ENCODE data around the gene MUSTN1. TPM values are rescaled to one million over a fixed set of nuclear protein-coding genes. Genes with fewer than 3 reads are reported as not detected.

Gene MUSTN1
- polyA plus RNA-seq, 1 donor from 2014 or later, result not detected

DNA sequence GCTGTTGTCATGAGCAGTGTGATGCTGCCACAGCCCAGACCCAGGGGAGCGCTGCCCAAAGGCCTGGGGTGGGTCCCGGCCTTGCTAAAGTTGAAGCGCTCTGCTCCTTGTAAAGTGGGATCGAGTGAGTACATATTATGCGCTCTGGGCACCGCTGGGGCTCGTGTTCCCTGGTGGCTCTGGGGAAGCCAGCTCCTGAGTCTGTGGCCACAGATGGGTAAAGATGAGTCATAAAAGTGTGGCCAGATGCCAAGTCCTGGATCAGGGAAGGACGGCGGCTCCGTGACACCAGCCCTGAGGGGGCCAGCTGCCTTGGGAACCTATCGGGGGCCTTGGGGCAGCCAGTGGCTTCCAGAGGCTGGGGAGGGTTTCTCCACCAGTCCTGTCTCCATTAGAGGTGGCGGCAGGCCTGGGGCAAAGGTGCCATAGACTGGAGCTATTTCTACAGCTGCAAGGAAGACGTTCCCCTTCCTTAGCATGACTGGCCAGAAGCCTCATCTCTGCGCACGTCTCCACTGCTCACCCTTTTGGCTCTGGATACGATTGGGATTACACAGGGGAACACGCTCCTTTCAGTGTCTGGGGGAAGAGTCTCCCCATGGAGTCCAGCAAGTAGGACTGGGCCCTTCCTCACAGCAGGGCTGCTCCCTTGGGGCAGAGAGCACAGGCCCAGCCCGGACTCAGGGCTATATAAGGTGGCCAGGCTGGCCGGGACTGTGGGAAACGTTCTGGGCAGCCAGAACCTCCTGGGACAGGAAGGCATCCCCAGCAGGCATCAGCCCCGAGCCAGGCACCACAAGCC, 3.1 kb downstream of the MUSTN1 start:
- Mint-ChIP-seq H3K9me3 (no peaks in the 10 kb centered on the region), H3K36me3 (peaks cover 2% of the 10 kb centered on the region), H3K4me3 (no peak overlapping the region), H3K27me3 (no peaks in the 10 kb centered on the region), H3K27ac (peak overlapping the region in 1 of 3 donors; percentile 76), H3K4me1 (peaks cover 0 to under 1% (median 0%) of the 10 kb centered on the region in 3 donors)

DNA sequence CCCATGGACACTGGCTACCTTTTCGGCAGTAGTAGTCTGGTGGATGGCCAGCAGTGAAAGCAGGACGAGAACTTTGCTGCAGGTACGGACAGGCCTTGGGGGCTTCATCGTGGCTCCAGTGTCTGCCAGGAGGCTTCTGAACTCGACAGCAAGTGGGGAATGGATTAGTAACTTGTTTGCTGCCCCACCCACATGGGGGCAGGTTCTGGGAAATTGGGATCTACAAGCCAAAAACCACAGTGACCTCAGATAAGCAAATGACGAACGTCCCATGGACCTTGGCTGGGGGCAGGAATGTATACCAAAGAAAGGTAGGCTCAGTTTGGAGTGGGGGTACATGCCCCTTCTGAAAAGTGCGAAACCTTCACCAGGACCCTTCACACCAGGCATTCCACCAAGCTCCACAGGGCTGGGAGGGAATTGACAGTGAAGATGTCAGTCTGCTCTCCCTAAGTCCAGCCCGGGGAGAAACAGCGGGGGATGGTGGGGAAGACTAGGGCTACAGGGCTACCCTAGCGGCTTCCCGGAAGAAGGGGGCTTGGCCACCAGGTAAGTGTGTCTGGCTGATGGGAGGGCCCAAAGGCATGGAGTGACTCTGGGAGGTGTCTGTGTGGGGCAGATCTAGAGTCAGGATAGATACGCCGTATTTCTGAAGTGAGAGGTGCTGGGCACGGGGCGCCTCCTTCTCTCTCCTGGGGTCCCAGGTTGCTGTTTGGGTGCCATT, 4.1 kb downstream of the MUSTN1 start, which contains the start of gene ITIH4:
Gene ITIH4, minus strand, starts transcription at position 138 of the 724 bp plus-strand sequence. Its CDS starts 30 bp downstream, at position 108.
- Mint-ChIP-seq H3K36me3 (peaks cover 4% of the 10 kb centered on the region), H3K4me1 (no peaks in the 10 kb centered on the region), H3K27ac (no peak within 1 kb of the TSS), H3K27me3 (no peaks in the 10 kb centered on the region), H3K4me3 (no peak within 1 kb of the TSS), H3K9me3 (no peaks in the 10 kb centered on the region)

DNA sequence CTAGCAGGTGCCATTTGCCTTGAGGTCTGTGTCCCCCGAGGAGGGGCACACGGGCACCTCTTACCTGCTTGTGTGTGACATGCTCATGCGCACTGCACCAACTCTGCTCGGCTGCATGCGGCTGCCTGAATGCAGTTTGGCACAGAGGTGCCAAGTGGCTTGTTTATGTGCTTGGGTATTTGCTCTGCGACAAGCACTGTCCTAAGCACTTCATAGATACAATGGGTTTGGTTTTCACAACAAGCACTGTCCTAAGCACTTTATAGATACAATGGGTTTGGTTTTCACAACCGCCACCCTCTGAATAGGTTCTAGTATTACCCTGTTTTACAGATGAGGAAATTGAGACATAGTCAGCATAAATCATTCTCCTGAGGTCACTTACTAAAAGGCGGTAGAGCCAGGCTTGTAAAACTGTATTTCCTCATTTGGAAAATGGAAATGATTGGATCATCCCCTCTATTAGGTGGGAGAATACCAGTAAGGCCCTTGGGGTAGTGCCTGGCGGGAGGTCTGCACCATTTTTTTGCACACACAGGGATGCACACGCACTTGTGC, 4.8 kb downstream of the MUSTN1 start:
- H3K27ac Mint-ChIP-seq, result no peak overlapping the region

DNA sequence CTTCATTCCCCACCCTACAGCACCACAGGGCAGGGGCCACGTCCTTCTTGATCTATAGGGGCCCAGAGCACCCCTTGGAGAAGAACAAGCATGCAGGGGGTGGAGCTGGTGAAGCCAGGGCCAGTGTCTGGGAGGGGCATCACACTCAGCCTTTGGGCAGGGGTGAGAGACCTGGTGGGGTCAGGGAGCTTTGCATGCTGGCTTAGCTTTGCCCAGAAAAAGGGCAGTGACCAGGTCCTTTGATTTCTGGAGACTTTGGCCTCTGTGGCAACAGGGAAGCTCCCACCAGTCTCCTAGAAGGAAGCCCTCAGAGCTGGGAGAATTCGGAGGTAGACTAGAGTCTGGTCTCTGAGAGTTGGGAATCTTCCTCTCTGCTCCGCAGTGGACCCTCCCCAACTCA, 5.3 kb downstream of the MUSTN1 start:
- H3K36me3 Mint-ChIP-seq, result peaks cover 4% of the 10 kb centered on the region

More for the DNA sequence above, 4.8 kb downstream of the MUSTN1 start:
- Mint-ChIP-seq H3K4me1 (no peaks in the 10 kb centered on the region), H3K4me3 (no peak overlapping the region), H3K9me3 (no peaks in the 10 kb centered on the region), H3K27me3 (no peaks in the 10 kb centered on the region), H3K36me3 (peaks cover 2% of the 10 kb centered on the region)

DNA sequence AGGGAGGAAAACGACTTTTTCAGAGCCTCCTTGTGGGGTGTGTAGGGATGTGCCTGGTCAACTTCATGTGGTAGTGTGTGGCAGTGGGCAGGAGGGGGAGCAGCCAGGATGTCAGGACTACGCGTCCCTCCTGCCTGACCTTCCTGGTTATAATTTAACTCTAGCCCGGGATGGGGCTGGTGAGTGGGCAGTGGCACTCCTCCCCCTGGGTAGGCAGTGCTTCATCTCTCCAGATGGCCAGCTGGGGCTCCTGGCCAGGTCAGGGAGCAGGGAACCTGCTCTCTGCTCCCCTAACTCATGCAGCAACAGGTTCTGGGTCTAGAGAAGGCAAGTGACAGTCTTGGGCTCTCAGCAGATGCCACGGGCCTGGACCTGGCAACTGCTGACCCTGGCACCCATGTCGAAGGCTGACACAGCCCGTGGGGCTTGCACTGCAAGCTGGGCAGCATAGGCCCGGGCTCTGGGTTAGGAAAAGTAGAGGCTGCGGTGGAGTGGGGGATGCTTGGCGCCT, 6.9 kb downstream of the MUSTN1 start:
- no peaks in the 10 kb centered on the region for H3K9me3 Mint-ChIP-seq
- peaks cover 4% of the 10 kb centered on the region for H3K36me3 Mint-ChIP-seq
- no peaks in the 10 kb centered on the region for H3K4me1 Mint-ChIP-seq
- no peak overlapping the region for H3K4me3 Mint-ChIP-seq
- no peak overlapping the region for H3K27ac Mint-ChIP-seq
- H3K27me3 Mint-ChIP-seq, result no peaks in the 10 kb centered on the region

More for the DNA sequence above, 5.3 kb downstream of the MUSTN1 start:
- no peak overlapping the region for H3K4me3 Mint-ChIP-seq
- H3K27me3 Mint-ChIP-seq, result no peaks in the 10 kb centered on the region
- H3K4me1 Mint-ChIP-seq, result no peaks in the 10 kb centered on the region
- no peaks in the 10 kb centered on the region for H3K9me3 Mint-ChIP-seq
- H3K27ac Mint-ChIP-seq, result no peak overlapping the region

DNA sequence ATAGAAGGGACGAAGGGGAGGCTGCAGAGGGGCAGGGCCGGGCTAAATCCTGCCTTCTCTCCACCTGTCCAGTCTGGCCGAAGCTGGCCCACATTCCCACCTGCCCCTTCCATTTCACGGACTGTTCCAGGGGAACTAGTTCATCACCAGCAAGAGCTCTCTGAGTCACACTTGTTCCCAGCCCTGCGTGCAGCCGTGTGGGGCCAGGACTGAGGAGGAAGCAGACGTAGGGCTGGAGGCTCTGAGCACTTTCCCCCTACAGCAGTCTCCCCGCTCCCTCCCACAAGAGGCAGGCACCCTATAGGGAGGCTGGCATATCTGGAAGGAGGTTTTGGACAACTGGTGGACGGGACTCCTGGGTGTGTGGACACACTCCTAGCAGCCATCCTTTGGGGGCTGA, 7.4 kb downstream of the MUSTN1 start:
- Mint-ChIP-seq H3K27ac (no peak overlapping the region), H3K4me1 (no peaks in the 10 kb centered on the region), H3K27me3 (no peaks in the 10 kb centered on the region), H3K4me3 (no peak overlapping the region), H3K36me3 (peaks cover 4% of the 10 kb centered on the region), H3K9me3 (no peaks in the 10 kb centered on the region)

DNA sequence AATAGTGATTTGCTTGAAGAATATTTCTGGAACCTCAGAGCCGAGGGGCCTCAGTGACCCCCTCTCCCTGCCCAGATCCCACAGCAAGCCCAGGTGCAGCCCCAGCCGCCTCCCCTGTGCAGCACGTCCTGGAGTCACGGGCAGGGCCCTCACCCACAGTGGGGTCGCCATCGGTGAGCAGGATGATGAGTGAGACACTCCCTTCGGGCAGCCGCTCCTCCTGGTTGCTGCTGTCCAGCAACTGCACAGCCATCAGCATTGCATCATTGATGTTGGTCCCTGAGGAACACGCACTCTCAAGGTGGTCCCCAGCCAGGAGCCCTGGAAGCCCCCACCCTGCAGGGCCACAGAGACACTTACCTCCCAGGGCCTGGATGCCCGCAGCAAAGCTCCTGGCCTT, 10.8 kb downstream of the MUSTN1 start:
- H3K9me3 Mint-ChIP-seq, result no peaks in the 10 kb centered on the region
- peaks cover 6% of the 10 kb centered on the region for H3K36me3 Mint-ChIP-seq
- no peak overlapping the region for H3K27ac Mint-ChIP-seq
- H3K4me1 Mint-ChIP-seq, result no peaks in the 10 kb centered on the region
- H3K4me3 Mint-ChIP-seq, result no peak overlapping the region
- H3K27me3 Mint-ChIP-seq, result no peaks in the 10 kb centered on the region

DNA sequence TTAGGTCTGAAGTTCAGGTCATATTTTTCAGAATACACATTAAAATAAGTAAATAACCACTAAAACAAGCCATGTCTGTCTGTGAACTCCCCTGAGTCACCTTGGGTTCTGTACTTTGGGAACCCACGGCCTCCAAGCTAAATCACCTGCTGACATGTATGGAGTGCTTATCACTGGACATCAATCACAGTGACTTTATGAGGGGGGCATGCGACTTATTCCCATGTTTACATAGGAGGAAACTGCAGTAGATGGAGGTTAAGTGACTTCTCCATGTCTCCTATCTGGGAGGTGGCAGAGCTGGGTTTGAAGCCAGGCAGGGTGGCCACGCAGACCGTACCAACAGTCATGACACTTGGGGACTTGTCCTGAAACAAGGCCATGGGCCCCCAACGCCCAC, 12.5 kb downstream of the MUSTN1 start:
- Mint-ChIP-seq H3K9me3 (no peaks in the 10 kb centered on the region), H3K27ac (no peak overlapping the region), H3K36me3 (peaks cover 6% of the 10 kb centered on the region), H3K27me3 (no peaks in the 10 kb centered on the region), H3K4me1 (no peaks in the 10 kb centered on the region), H3K4me3 (no peak overlapping the region)

DNA sequence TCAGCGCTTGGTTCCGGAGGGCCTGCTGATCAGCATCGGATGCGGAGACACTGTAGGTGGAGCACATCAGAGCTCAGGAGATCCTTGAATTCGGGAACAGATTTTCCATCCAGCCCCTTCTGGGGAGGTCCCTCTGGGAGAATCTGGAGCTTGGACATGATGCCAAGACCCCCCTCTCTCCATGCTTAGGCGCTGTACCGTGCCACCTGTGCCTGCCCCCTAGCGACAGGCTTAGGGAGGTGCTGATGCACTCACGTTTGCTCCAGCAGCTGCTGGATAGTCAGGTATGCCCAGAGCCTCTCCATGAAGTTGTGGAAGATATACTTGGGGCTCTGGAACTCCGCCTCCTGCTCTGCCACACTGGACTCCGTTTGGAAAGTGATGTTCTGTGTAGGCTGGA, 14.1 kb downstream of the MUSTN1 start:
- Mint-ChIP-seq H3K27me3 (no peaks in the 10 kb centered on the region), H3K36me3 (peaks cover 4% of the 10 kb centered on the region), H3K27ac (no peak overlapping the region), H3K4me3 (no peak overlapping the region), H3K4me1 (no peaks in the 10 kb centered on the region), H3K9me3 (no peaks in the 10 kb centered on the region)

DNA sequence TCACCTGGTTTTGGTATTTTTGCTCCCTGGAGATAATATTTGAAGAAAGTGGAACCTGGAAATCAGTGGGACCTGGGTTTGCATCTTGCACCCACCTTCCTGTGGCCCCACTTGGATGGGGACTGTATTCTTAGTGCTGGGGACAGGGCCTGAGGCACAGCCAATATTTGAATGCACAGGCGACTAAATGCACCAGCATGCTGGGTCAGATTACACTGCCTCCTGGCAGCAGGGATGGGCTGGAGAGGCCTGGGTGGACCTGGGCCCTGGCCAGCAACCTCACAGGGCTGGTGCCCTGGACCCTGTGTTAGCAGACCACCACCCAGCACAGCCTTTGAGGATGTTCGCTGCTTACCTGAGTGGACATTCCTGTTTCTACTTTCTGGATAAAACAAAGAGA, 14.9 kb downstream of the MUSTN1 start:
- no peaks in the 10 kb centered on the region for H3K9me3 Mint-ChIP-seq
- H3K27ac Mint-ChIP-seq, result no peak overlapping the region
- H3K4me1 Mint-ChIP-seq, result no peaks in the 10 kb centered on the region

DNA sequence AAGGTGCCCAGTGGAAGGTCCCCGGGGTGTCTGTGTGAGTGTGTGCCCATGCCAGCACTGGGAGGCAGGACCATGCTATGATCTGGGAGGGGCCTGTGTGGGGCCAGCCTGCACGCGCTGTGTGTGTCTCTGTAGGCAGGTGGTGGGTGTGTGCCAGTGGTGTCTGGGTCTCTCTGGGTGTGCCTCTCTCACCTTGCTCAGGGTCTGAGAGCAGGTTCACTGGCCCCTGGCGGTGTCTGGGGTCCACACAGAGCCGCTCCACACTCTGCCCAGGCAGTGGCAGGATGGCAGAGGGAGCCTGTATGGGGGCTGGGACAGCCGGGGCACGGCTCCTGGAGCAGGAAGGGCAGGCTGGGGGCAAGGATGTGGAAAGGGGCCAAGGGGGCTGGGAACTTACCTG, 17.0 kb downstream of the MUSTN1 start:
- Mint-ChIP-seq H3K27ac (peak overlapping the region in 1 of 3 donors; percentile 27), H3K27me3 (no peaks in the 10 kb centered on the region), H3K4me1 (no peaks in the 10 kb centered on the region), H3K9me3 (no peaks in the 10 kb centered on the region), H3K36me3 (peaks cover 1% of the 10 kb centered on the region), H3K4me3 (no peak overlapping the region)

More for the DNA sequence above, 14.9 kb downstream of the MUSTN1 start:
- Mint-ChIP-seq H3K4me3 (no peak overlapping the region), H3K36me3 (peaks cover 3% of the 10 kb centered on the region), H3K27me3 (no peaks in the 10 kb centered on the region)

DNA sequence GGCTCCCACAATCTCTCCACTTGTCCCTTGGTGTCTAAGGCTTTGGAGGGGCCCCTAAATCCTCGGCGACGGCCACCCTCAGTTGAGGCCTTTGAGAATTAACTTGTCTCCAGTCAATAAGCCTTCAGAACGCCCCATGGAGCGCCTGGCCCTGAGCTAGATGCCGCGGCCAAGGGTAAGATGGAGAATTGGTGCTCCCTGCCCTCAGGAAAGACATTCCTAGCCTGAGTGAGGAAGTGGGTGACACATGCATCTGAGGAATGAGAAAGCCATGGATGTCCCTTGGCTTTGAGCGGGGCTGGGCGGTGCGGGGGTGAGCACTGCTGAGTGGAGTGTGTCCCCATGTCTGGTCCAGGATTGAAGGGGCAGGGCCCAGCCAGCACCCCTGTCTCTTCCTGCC, 17.6 kb downstream of the MUSTN1 start:
- Mint-ChIP-seq H3K4me3 (no peak overlapping the region), H3K27ac (no peak overlapping the region), H3K9me3 (no peaks in the 10 kb centered on the region), H3K36me3 (peaks cover 1% of the 10 kb centered on the region), H3K27me3 (no peaks in the 10 kb centered on the region), H3K4me1 (no peaks in the 10 kb centered on the region)

DNA sequence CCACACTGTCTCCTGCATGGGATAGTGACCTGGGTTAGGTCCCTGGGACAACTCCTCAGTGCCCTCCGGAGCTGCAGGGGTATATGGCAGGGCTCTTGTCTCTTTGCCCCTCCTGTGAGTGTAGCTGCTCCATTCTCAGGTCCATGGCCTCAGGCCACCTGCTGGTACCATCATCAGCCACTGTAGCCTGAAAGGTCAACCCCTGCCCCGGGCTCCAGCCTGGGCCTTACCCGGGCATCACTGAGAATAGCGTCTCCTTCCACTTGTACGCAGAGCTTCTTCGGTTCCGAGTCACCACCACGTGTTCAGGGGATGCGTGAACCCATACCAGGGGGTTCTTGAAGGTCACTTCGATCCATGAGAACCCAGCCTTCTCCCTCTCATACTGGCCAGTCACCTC, 18.2 kb downstream of the MUSTN1 start:
- Mint-ChIP-seq H3K27ac (no peak overlapping the region), H3K36me3 (peaks cover 1% of the 10 kb centered on the region), H3K9me3 (no peaks in the 10 kb centered on the region), H3K4me1 (no peaks in the 10 kb centered on the region), H3K27me3 (no peaks in the 10 kb centered on the region), H3K4me3 (no peak overlapping the region)

DNA sequence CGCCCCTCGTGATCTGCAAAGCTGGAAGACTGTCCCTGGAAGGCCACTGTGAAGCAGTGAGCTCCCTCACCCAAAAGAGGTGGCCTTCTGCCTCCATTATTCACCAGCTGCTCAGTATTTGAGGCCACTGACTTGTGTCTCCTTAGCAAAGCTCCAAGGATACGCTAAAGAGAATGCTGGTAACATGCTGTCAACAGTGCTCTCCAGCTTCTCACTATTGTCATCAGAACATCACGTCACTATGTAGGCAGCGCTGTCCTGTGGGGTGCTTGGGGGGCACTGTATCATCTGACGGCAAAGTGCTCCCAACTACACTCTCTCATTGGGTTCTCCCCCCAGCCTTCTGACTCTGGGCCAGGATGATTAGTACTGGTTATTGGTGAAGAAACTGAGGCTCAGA, 18.6 kb downstream of the MUSTN1 start:
- no peaks in the 10 kb centered on the region for H3K27me3 Mint-ChIP-seq
- H3K9me3 Mint-ChIP-seq, result no peaks in the 10 kb centered on the region
- peaks cover 1% of the 10 kb centered on the region for H3K36me3 Mint-ChIP-seq
- peak overlapping the region in 1 of 3 donors; percentile 24 for H3K27ac Mint-ChIP-seq
- H3K4me3 Mint-ChIP-seq, result no peak overlapping the region
- H3K4me1 Mint-ChIP-seq, result no peaks in the 10 kb centered on the region

DNA sequence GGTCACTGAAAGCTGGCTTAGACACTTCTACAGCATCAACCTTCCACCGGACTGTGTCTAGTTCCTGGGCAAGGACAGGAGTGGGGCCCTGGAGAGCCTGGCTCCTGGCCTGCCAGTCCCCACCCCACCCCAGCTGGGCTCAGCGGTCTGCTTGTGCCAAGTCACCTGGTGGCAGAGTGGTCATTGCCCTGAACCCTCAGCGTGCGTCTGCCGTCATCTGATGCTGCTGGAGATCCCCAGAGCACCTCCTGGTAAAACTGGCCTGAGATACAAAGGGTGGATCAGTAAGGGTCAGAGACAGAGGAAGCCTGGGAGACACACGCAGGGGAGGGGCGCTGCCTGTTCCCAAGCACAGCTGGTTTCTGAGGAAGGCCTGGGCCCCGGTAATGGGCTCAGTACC, 21.0 kb downstream of the MUSTN1 start:
- peaks cover 0 to 3% (median 0%) of the 10 kb centered on the region in 3 donors for H3K4me1 Mint-ChIP-seq

More for the DNA sequence above, 21.0 kb downstream of the MUSTN1 start:
- Mint-ChIP-seq H3K27ac (peak overlapping the region in 1 of 3 donors; percentile 27), H3K4me3 (peak overlapping the region in 1 of 4 donors; percentile 39), H3K9me3 (no peaks in the 10 kb centered on the region), H3K36me3 (no peaks in the 10 kb centered on the region), H3K27me3 (peaks cover 1% of the 10 kb centered on the region)

Measured in IgD-negative memory B cell (primary cell).